HG02798 (cell line): ENCODE results near the gene MYOZ3.

Source experiments
- ATAC-seq: cut with Tn5 transposase; IDR thresholded peaks from one replicate; pipeline ENCODE4 v1.9.1; 2021; ENCODE audit warnings: mild to moderate bottlenecking; ENCODE audit not compliant: unreplicated experiment, poor library complexity

MYOZ3 gene

GRCh38 chr5:150625831-150626746, 35.0 kb upstream of the MYOZ3 start:
- peak; percentile 60 for ATAC-seq

- ATAC-seq = no peak
Observed at GRCh38 chr5:150626853-150627276, 34.2 kb upstream of the MYOZ3 start.

GRCh38 chr5:150627731-150628545, 33.1 kb upstream of the MYOZ3 start:
- no peak for ATAC-seq

- no peak for ATAC-seq
Observed at GRCh38 chr5:150628936-150629485, 32.0 kb upstream of the MYOZ3 start.

GRCh38 chr5:150630016-150630415, 31.0 kb upstream of the MYOZ3 start:
- ATAC-seq = no peak

- no peak for ATAC-seq
Observed at GRCh38 chr5:150630461-150631325, 30.4 kb upstream of the MYOZ3 start.

GRCh38 chr5:150631326-150631701, 29.7 kb upstream of the MYOZ3 start:
- no peak for ATAC-seq

- ATAC-seq = no peak
Observed at GRCh38 chr5:150632305-150633160, 28.5 kb upstream of the MYOZ3 start.

GRCh38 chr5:150633429-150633828, 27.6 kb upstream of the MYOZ3 start:
- no peak for ATAC-seq

GRCh38 chr5:150636391-150637244, 24.4 kb upstream of the MYOZ3 start:
- ATAC-seq = no peak

- no peak for ATAC-seq
Observed at GRCh38 chr5:150637245-150638052, 23.6 kb upstream of the MYOZ3 start.

- no peak for ATAC-seq
Observed at GRCh38 chr5:150638053-150638444, 23.0 kb upstream of the MYOZ3 start.

GRCh38 chr5:150638488-150639376, 22.3 kb upstream of the MYOZ3 start:
- no peak for ATAC-seq

- ATAC-seq = no peak
Observed at GRCh38 chr5:150639377-150639692, 21.7 kb upstream of the MYOZ3 start.

GRCh38 chr5:150639751-150640150, 21.3 kb upstream of the MYOZ3 start:
- no peak for ATAC-seq

- ATAC-seq = no peak
Observed at GRCh38 chr5:150640311-150641005, 20.6 kb upstream of the MYOZ3 start, which contains the start of gene SYNPO. Gene SYNPO, plus strand, starts transcription at chr5:150640660. Its CDS starts 7,616 bp downstream, at chr5:150648276.
